HG03442 (cell line): ENCODE data around the gene SLBP.

Source experiments
- ATAC-seq: cut with Tn5 transposase; IDR thresholded peaks from one replicate; pipeline ENCODE4 v1.9.1; 2021; ENCODE audit warnings: mild to moderate bottlenecking, moderate library complexity; ENCODE audit not compliant: unreplicated experiment

The SLBP gene

GRCh38 chr4:1727117-1728031 is 15.3 kb upstream of the SLBP start:
- ATAC-seq = no peak

- ATAC-seq = no peak
Observed at GRCh38 chr4:1726146-1726934, 14.2 kb upstream of the SLBP start.

GRCh38 chr4:1725521-1725920 is 13.4 kb upstream of the SLBP start:
- ATAC-seq = no peak

- no peak for ATAC-seq
Observed at GRCh38 chr4:1723131-1723801, 11.1 kb upstream of the SLBP start.

GRCh38 chr4:1722551-1723118 is 10.5 kb upstream of the SLBP start:
- no peak for ATAC-seq

GRCh38 chr4:1721666-1722550 is 9.8 kb upstream of the SLBP start:
- no peak for ATAC-seq

GRCh38 chr4:1721003-1721665 is 9.0 kb upstream of the SLBP start, which contains the start of the genes TACC3 and TMEM129:
TACC3 (plus strand) TSS chr4:1721521; CDS start chr4:1723422, 1,901 bp downstream.
TMEM129 (minus strand) TSS chr4:1721323; CDS start chr4:1720837, 486 bp downstream.
- ATAC-seq = peak; percentile 71

GRCh38 chr4:1720163-1720983 is 8.3 kb upstream of the SLBP start:
- peak; percentile 11 for ATAC-seq

GRCh38 chr4:1718095-1718850 is 6.2 kb upstream of the SLBP start:
- no peak for ATAC-seq

GRCh38 chr4:1717129-1718094 is 5.3 kb upstream of the SLBP start:
- ATAC-seq = no peak

- ATAC-seq = no peak
Observed at GRCh38 chr4:1716065-1716945, 4.2 kb upstream of the SLBP start.

GRCh38 chr4:1715002-1715758 is 3.1 kb upstream of the SLBP start:
- no peak for ATAC-seq

GRCh38 chr4:1714303-1715001 is 2.3 kb upstream of the SLBP start:
- no peak for ATAC-seq
